Body of pancreas (tissue), 4 donors: ENCODE results near the gene HTR3D. TPM values are rescaled to one million over a fixed set of nuclear protein-coding genes. Genes with fewer than 3 reads are reported as not detected.
A peak's percentile ranks its signal among the peaks of the same experiment; 100 is the strongest.

Experiments used
- ATAC-seq: fragments of 150-250 bp; one replicate; pipeline ENCODE4 v1.9.1; 2016
- DNase-seq, 4 donors: peaks; one replicate each; pipeline ENCODE4 v3.0.0-alpha.2; 2019
- H3K27ac ChIP-seq, 4 donors: fragments of 200-600 bp; sonication (generic); 1 replicate in 3 of 4; 2 replicates in 1 of 4; pipeline versions ENCODE4 v1.5.1 to v1.6.1; 2016 to 2019; ENCODE audit warnings: mild to moderate bottlenecking in 1 of 4, mixed read lengths in 1 of 4, moderate library complexity in 1 of 4
- H3K27me3 ChIP-seq, 2 donors: fragments of 200-600 bp; sonication (generic); one replicate each; pipeline ENCODE4 v1.6.0; 2016; ENCODE audit warnings: mild to moderate bottlenecking in 1 of 2
- H3K36me3 ChIP-seq, 2 donors: fragments of 200-600 bp; sonication (generic); replicated peaks in 1 of 2; 2 replicates each; pipeline ENCODE4 v1.5.1; 2016; ENCODE audit warnings: low read depth in 2 of 2; ENCODE audit not compliant: insufficient read depth in 1 of 2
- H3K4me1 ChIP-seq: fragments of 200-600 bp; sonication (generic); one replicate; pipeline ENCODE4 v1.6.0; 2016
- H3K4me3 ChIP-seq, 2 donors: fragments of 200-600 bp; sonication (generic); 1 replicate in 1 of 2; 2 replicates in 1 of 2; pipeline ENCODE4 v1.5.1; 2016 to 2019
- H3K9me3 ChIP-seq, 3 donors: fragments of 200-600 bp; sonication (generic); 1 replicate in 2 of 3; 2 replicates in 1 of 3; pipeline ENCODE4 v1.5.1; 2016
- CTCF ChIP-seq, 7 experiments: fragments of 450-650 bp in 4 of 7; fragments of 200-600 bp in 3 of 7; sonication (generic) in 3 of 7; IDR thresholded peaks; one replicate each; pipeline ENCODE4 v1.5.1; 2016 to 2019; ENCODE audit warnings: antibody characterized with exemption in 7 of 7
- POLR2A ChIP-seq, 3 donors: fragments of 450-650 bp; IDR thresholded peaks; one replicate each; pipeline ENCODE4 v1.6.1; 2016; ENCODE audit warnings: antibody characterized with exemption in 3 of 3, mild to moderate bottlenecking in 2 of 3
- WGBS, 2 donors: methylation state at CpG; one replicate each; pipeline ENCODE4 v1.1.5; 2017; 5-methylcytosine and 5-hydroxymethylcytosine counted together
- intact Hi-C: fragments of 100-400 bp; cut with DNase I; formaldehyde crosslinking; loops from one replicate; pipeline ENCODE4 v1.15.1; 2023
- total RNA-seq, 2 donors: library from RNA; depleted of rRNA; stranded (reverse); fragments of >200 nt; gene quantifications; one replicate each; pipeline ENCODE4 v1.1.0, GENCODE V29; 2016

Gene HTR3D
- not detected for total RNA-seq

DNA sequence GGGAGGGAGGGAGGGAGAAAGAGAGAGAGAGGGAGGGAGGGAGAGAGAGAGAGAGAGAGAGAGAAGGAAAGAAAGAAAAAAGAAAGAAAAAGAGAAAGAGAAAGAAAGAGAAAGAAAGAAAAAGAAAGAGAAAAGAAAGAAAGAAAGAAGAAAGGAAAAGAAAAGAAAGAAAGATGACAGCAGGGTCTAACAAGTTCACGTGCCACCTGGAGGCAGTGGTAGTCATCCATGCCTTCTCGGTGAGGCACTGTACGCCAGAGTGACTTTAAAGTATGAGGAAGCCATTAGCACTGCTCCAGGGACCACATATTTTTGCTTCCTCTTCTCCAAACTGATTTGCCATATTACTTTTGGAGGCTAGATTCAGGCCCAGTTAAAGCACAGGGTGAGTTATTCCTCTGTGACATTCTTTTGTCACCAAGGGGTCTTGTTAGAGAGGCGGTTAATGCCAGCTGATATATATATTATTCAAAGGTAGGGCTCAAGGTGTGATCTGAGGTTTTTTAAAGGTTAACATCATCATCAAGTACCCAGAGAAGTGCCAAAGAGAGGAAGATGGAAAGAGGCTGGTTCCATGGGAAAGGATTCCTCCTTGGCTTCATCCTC is at the start of gene HTR3D:
Gene HTR3D (plus strand): TSS at position 556 of the 606 bp plus-strand sequence. CDS start 0 bp downstream, at position 556.
- no peaks in the 10 kb centered on the region for H3K4me1 ChIP-seq
- H3K27ac ChIP-seq, result no peak within 1 kb of the TSS
- no peak for ATAC-seq
- H3K4me3 ChIP-seq, result no peak within 1 kb of the TSS
- intact Hi-C loops, result no loop called here
- 68 to 73% methylated on average over 4 of the region's 4 CpGs for WGBS, 2 donors
- H3K27me3 ChIP-seq, result no peaks in the 10 kb centered on the region
- TF ChIP-seq POLR2A (IDR thresholded peaks at IDR 0.05), result no peak
- H3K36me3 ChIP-seq, result no peaks in the 10 kb centered on the region
- no peaks in the 10 kb centered on the region for H3K9me3 ChIP-seq
- no peak for DNase-seq

GRCh38 chr3:183981990-183982644 is 49.4 kb upstream of the HTR3D start:
- H3K4me1 ChIP-seq, result peaks cover 19% of the 10 kb centered on the region
- no peaks in the 10 kb centered on the region for H3K27me3 ChIP-seq
- no peaks in the 10 kb centered on the region for H3K9me3 ChIP-seq
- TF ChIP-seq CTCF (IDR thresholded peaks at IDR 0.05) (no peak), POLR2A (IDR thresholded peaks at IDR 0.05) (no peak)
- no peak overlapping the region for H3K27ac ChIP-seq
- ATAC-seq (no peak), DNase-seq (no peak)
- 89 to 90% methylated on average over 6 of the region's 6 CpGs for WGBS, 2 donors
- H3K36me3 ChIP-seq, result peaks cover 0 to 2% of the 10 kb centered on the region in 2 donors
- no peak overlapping the region for H3K4me3 ChIP-seq
- intact Hi-C loops, result no loop called here

- ATAC-seq, result no peak
- Histone ChIP-seq H3K9me3 (no peaks in the 10 kb centered on the region), H3K27me3 (no peaks in the 10 kb centered on the region), H3K4me3 (no peak overlapping the region), H3K4me1 (peaks cover 19% of the 10 kb centered on the region), H3K27ac (peak overlapping the region in 2 of 4 donors; percentile 31 to 48), H3K36me3 (peaks cover 0 to 2% of the 10 kb centered on the region in 2 donors)
- no peak for DNase-seq
- intact Hi-C loops, result no loop called here
- no peak for TF ChIP-seq POLR2A (IDR thresholded peaks at IDR 0.05)
- no peak for TF ChIP-seq CTCF (IDR thresholded peaks at IDR 0.05)
- WGBS, 2 donors, result 83 to 94% methylated on average over 3 to 4 of the region's 4 CpGs
Measured at GRCh38 chr3:183984127-183984740, 47.3 kb upstream of the HTR3D start.

GRCh38 chr3:183984749-183985729 is 46.5 kb upstream of the HTR3D start:
- Histone ChIP-seq H3K36me3 (peaks cover 0 to 2% of the 10 kb centered on the region in 2 donors), H3K9me3 (no peaks in the 10 kb centered on the region), H3K27me3 (no peaks in the 10 kb centered on the region), H3K4me3 (no peak overlapping the region), H3K27ac (peak overlapping the region in 2 of 4 donors; percentile 31 to 48), H3K4me1 (peaks cover 19% of the 10 kb centered on the region)
- WGBS, 2 donors, result 28 to 39% methylated on average over 8 to 11 of the region's 11 CpGs
- TF ChIP-seq POLR2A (IDR thresholded peaks at IDR 0.05) (no peak), CTCF (IDR thresholded peaks at IDR 0.05) (no peak)
- intact Hi-C loops, result no loop called here
- peak in 3 of 4 donors; percentile 19 to 25 (median 22) for DNase-seq
- ATAC-seq, result peak; percentile 91
